GM18951 (cell line): ENCODE measurements around the gene FSTL4.

ENCODE experiments used
- POLR2A ChIP-seq: IDR thresholded peaks from 4 replicates; pipeline ENCODE4 v1.6.1; 2011; ENCODE audit warnings: mild to moderate bottlenecking; ENCODE audit not compliant: insufficient read length, insufficient read depth; ENCODE audit errors: extremely low read depth
- in situ Hi-C: fragments of 300-500 bp; cut with MboI; formaldehyde crosslinking; loops from one replicate; pipeline ENCODE4 v1.12.0; 2022; ENCODE audit warnings: low sequenced_read_pairs, mixed read lengths, inconsistent platforms; ENCODE audit not compliant: unreplicated experiment

The FSTL4 gene

DNA sequence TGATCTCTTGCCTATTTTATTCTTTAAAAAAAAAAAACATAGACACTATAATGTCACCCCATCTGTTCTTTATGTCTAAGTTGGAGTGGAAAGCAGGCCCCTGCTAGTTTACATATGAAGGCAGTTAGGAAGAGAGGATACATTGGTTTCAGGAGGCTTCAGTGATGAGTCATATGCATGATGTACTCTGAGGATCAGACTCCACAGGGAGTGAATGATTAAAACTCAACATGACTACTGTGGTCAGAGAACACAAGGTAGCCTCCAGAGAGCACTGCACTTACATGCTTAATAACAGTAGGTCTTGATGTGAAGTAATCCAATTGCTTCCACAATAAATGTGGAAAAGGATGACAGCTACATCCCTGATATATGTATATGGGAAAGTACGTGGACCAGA, 22.7 kb upstream of the FSTL4 start:
- no peak for TF ChIP-seq POLR2A
- in situ Hi-C loops = no loop called here

DNA sequence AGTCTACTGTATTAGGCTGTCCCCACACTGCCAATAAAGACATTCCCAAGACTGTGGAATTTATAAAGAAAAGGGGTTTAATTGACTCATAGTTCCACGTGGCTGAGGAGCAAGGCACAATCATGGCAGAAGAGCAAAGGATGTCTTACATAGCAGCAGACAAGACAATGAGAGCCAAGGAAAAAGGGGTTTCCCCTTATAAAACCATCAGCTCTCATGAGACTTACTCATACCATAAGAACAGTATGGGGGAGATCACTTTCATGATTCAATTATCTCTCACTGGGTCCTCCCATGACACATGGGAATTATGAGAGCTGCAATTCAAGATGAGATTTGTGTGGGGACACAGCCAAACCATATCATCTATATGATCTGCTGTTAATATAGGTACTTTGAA, 14.8 kb upstream of the FSTL4 start:
- no peak for TF ChIP-seq POLR2A
- in situ Hi-C loops = no loop called here

DNA sequence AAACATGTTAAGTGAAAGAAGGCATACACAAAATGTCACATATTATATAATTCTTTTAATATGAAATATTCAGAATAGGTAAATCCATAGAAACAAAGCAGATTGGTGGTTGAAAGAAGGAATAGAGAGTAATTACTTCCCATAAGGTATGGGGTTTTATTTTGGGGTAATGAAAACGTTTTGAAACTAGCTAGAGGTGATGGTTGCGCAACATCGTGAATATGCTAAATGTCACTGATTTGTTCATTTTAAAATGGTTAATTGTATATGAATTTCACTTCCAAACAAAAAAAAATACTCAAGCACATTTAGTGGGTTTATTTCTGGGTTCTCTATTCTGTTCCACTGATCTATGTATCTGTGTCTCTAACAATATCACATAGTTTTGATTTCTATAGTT, 12.0 kb upstream of the FSTL4 start:
- TF ChIP-seq POLR2A = no peak
- in situ Hi-C loops = no loop called here

DNA sequence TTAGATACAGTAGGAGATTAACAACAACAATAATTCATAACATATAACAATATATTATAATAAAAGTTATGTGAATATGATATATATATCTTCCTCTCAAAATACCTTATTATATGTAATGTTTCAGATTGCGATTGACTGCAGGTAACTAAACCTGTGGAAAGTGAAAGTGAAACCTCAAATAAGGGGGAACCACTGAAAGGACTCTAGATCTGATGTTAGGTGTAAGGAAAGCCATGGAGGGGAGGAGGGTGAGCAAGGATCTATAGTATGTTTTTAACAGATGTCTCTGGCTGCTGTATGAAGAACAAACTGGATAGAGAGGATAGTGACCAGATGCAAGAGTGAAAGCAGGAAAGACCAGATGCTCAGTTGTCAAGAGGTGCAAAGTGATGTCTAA, 5.8 kb upstream of the FSTL4 start:
- no peak for TF ChIP-seq POLR2A
- in situ Hi-C loops = no loop called here

DNA sequence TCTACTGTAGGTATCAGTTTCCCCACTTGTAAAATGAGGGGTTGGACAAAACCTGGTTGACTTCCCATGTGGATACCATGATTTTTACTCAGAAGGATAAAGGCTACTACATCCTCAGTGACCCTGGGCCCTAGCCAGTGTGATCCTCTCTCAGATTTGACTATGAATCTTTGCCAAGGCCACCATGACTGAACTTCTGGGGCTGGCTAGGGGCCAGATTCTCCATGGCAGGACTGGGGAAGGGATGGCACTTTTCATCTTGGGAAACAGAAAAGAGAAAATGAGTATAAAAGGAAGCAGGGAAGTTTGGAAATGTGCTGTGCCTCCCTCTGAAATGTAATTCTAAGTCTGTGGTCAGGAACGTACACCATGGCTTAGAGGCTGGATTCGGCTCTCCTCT, 1.4 kb upstream of the FSTL4 start:
- in situ Hi-C loops = no loop called here
- no peak for TF ChIP-seq POLR2A

DNA sequence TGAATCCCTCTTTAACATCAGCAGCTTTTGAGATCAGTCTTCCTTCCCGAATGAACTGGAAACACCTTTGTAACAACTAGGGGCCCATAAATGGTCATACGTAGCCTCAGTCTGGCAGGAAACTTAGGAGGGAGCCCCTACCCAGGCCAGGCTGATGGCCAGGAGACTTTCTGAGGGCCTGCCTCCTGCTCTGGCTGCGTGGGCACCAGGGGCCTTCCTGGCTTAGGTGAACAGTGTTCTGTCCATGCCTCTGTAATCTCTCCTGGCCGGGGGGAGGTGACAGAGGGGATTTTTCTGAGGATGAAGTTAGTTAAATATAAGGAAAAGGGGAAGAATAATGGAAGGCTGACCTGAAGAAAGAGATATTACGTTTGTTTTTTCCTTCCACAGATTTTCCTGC, 843 bp upstream of the FSTL4 start:
- TF ChIP-seq POLR2A = no peak
- in situ Hi-C loops = no loop called here

DNA sequence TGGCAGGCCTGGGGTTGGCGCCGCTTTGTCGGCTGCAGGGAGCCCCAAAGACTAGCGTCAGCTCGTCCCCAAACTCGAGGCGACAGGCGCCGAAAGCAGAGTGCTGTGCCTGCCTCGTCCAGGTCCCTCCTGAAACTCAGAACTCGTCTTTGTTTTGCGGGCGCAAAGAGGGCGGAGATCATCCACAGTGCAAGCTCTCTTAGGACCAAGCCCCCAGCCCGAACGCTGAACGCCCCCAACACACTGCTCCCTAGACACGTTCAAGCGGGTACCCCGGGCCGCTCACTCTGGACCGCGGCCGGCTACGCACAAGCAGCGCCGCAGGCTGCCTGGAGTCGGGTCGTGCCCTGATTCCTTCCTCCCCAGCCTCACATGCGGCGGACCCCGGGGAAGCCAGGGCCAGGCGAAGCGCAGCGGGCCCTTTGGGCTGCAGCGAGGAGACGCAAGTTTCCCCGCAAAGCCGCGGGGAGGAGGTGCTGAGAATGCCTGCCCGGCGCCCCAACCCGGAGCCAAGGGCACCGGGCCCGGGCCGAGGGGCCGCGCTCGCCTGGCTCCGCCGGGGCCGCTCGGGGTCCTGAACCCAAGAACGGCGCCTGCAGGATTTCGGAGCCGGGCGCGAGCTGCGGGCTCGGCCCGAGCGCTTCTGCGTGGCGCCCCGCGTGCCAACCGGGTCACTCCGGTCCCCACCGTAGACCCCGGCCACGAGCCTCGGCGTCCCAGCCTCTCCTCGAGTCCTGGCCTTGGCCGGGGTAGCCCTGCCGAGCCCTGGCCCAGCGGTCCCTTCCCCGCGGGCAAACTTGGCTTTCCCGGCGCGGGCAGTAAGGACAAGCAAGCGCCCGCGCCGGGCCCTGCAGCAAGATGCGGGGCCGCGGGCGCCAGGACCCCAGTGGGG, 738 bp downstream of the FSTL4 start:
- TF ChIP-seq POLR2A = no peak
- in situ Hi-C loops = no loop called here

DNA sequence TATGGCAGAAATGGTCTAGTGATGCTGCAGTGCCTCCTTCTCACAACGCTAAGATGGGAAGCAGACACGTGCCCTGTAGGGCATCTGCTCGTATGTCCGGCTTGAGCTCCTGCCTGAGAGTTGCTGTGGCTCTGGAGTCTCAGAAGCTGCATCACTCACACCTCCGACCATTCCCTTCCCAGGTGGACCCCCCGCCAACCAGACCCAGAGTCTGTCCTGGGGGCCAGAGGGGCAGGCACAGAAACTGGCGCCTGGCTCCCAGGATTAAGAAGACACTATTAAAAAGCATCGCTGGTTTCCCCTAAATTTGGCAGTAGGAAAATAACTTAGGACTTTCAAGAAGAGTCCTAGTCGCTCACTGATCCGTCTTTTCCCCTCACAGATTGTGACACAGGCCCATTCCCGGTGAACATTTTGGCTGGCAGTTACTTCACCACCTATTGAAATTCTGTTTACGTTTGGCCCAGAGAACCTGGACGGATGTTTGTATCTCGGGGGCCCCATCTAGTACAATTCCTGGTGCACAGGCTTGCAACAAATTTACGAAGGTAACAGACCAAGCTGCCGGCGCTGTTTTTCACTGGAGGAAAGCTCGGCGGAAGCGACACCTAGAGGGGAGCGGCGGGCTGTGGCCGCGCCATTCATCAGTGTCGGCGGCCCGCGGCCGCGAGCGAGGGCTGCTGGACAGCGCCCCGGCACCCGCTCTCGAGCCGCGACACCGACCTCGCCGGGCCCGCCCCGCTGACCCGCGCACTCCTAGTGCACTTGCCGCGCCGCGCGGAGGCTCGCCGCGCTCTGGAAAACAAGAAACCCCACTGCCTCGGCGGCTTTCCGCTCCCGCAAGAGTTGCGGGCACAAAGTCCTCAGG, 1.6 kb downstream of the FSTL4 start:
- no peak for TF ChIP-seq POLR2A
- in situ Hi-C loops = no loop called here

DNA sequence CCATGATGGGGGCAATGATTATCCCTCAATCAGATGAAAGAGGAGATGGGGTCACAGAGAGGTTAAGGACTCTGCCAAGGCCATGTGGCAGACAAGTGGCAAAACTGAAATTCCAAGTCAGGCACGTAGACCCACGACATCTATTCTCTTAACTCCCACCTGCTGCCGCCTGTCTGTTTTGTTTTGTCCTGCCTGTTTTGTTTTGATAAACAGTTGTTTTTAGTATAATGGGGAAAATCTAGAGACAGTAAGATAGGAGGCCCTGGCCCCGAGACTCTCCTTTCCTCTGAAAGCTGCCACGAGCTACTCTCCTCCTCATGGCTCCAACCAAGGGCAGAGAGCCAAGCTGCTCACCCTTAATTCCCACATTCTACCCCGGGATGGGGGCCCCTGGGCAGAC, 4.9 kb downstream of the FSTL4 start:
- no peak for TF ChIP-seq POLR2A
- in situ Hi-C loops = no loop called here

DNA sequence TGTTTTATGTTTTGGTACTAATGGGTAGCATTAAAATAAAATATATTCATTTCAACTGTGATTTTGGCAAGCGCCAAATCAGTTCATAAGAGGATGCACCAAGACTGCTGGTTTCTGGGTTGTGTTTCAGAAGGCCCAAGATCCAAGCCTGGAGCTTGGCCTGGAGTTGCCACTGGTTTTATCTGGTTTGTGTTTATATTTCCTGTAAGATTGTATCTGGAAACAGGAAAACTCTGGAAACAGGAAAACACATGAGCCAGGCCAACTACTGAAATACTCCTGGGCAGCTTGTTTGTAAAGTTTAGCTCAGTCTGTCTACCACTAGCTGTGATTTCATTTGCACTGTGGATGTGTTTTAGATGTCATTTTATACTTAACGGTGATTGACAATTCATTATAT, 5.5 kb downstream of the FSTL4 start:
- no peak for TF ChIP-seq POLR2A
- in situ Hi-C loops = no loop called here

DNA sequence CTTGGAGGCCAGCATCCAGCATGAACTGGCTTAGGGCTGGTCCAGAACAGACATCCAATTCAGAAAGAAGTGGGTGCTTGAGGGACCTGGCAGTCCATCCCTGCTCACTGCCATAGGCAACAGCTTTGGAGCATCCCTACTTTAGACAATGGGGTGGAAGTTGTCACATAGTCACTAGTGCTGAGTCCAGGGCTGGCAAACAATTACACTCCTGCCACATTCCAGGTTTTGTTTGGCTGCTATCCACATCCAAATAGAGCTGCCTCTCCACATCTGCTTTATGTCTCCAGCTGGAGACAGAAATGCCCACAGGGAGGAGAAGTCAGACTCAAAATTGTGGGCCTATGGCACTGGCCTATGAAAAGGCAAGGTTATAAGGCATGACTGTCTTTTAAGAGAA, 7.0 kb downstream of the FSTL4 start:
- TF ChIP-seq POLR2A = no peak
- in situ Hi-C loops = no loop called here

DNA sequence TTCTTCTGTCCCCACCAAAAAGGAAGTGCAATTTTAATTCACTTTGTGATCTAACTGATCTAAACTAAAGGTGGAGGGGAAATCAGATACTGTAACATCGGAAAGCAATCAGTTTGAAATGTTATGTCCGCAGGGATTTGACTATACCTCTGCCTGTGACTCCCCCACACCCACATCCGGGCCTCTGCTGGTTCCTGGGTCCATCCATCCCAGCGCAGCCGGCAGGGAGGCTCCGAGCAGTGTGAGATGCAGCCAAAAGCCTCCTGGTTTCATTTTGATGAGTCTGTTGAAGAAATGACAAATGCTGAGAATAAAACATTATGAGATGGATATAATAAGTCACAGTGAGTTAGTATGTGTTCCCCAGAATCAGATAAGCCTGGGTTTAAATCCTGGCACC, 8.6 kb downstream of the FSTL4 start:
- in situ Hi-C loops = no loop called here

DNA sequence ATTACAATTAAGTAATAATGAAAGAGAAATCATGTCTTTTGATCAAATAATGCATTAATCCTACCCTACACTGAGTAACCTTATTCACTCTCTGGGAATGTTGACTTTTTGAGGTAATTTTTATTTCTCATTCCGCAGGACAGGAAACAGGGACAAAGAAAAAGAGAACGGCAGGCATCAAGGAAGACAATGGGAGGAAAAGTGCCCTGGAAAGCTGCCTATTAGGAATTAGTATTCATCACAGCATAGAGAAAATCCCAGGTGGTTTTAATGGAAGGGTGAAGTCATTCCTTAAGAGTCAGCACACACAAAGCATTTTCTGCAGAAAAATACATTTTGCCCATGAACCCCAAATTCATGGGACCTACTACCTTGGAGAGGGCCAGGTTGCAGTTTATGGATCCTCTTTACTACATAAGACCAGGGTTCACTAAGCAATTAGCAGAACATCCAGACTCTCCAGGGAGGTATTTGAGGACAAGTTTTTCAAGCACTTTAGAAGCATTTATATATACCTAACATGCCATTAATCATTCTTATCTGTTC, 9.4 kb downstream of the FSTL4 start:
- TF ChIP-seq POLR2A = no peak
- in situ Hi-C loops = no loop called here

More for the DNA sequence above, 8.6 kb downstream of the FSTL4 start:
- no peak for TF ChIP-seq POLR2A
